ENCODE results near the gene FGF4. TPM values are rescaled to one million over a fixed set of nuclear protein-coding genes. Genes with fewer than 3 reads are reported as not detected.

The FGF4 gene, protein sequence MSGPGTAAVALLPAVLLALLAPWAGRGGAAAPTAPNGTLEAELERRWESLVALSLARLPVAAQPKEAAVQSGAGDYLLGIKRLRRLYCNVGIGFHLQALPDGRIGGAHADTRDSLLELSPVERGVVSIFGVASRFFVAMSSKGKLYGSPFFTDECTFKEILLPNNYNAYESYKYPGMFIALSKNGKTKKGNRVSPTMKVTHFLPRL
- total RNA-seq = 9.2 TPM

DNA sequence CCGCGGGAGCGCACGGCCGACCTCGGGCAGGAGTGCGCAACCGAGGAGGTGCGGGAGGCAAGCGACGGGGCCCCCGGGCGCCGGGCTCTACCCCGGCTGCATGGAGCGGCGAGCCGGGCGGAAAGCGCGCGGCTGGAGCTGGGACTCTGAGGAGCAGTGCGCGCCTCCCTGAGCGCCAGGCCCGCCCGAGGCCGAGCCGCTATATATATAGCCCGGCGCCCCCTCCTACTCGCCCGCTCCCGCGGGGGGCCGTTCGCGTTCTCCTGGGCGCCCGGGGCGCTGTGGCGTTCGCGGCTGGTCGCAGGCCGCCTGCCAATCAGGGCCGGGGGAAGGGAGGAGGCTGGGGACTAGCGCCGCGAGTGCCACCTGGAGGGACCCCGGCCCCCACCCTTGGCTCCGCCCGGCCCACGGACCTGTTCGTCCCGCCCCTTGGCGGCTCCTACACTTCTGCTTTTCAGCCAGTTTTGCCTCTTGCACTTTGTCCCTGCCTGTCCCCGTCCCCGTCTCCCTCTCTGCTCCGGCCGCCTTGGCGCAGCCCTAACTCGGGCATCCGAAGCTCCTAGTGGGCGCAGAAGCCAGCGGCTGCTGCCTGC is at the start of gene FGF4:
Gene FGF4 (minus strand): TSS at position 179 of the 593 bp plus-strand sequence. CDS start 257 bp downstream, outside the sequence.
- ATAC-seq (no peak), DNase-seq (ENCODE audit: low spot score) (no peak)
- intact Hi-C loops (cut with DNase I) = no loop called here

DNA sequence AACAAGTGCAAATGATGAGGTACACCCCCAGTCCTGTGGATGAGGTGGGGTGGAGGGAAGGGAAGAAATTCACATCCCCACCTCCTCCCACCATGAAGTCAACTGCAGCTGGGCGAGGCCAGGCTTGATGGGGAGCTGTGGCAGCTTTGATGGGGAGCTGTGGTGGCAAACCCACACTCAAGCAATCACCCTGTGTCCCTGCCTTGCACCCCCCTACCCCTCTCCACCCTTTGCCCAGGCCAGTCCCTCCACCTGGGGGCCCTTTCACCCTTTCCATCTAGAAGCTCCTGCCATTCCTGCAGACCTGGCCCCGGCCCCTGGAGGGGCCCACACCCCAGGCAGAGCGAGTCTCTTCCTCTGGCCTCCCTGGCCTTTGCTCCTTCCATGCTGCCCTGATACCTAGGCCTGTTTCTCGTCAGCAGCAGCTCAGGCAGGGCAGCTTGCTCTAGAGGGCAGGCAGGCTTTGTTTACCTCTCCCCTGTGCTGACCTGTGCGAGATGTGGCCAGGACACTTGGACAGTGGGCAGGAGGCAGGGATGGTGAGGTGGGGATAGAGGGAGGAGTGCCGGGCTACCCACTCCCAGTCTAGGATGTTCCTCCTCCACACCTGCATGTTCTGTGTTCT is 48.6 kb upstream of the FGF4 start:
- intact Hi-C loops (cut with DNase I) = no loop called here
- no peak for DNase-seq (ENCODE audit: low spot score)
- ATAC-seq = no peak

DNA sequence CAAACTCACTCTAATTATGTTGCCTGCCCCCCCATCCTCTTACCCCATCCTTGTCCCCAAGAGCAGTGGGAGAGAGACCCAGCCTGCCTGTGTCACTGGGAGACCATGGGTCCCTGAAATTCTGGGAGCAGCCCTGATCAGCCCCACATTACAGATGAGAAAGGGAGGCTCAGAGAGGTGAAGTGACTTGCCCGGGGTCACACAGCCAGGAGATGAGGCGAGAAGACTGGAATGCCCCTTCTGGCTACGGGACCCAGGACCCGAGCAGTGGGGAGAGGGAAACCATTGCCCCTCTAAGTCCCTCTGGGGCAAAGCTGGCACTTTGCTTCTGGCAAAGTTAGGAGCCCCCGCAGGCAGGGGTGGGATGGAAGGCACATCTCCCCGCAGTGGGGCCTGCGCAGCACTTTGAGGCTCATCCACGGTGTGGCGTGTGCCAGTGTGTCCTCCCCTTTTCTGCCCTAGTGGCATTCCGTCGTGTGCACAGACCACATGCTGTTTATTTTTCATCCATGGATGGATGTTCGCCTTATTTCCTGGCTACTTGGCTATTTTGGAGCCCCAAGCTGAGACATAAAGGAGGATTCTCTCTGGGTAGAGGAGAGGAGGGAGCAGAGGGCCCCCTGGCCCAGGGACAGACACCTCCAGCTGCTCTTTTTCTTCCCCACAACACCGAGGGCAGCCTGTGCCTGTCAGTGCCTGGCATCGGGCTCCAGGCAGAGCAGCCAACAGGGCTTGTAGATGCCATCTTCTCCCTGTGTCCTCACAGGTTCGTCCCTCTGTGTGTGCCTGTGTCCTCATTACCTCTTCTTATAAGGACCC is 47.7 kb upstream of the FGF4 start:
- intact Hi-C loops (cut with DNase I) = no loop called here
- no peak for DNase-seq (ENCODE audit: low spot score)
- ATAC-seq = no peak

DNA sequence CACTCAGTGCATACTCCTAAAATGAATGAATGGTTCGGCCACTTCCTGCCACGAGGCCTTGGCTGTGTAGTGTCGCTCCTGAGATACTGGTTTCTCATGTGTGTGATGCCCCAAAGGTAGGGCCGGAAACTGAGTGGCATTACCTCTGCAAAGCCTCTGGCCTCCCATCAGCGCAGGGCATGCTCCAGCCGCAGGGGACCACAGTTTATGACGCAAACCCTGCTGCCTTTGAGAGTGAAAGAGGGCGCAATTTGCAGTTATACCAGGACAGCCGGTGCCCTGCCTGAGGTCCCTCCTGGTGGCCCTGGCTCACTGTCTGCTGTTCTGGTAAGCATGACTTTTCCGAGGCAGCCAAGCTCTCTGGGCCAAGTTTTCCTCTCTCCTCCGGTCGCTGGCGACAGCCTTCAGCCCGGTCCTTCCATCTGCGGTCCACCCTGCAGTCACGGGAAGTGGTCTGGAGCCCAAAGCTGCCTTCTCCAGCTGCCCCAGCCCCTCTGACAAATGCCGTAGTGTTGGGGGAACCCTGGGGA is 46.4 kb upstream of the FGF4 start:
- intact Hi-C loops (cut with DNase I) = no loop called here
- DNase-seq (ENCODE audit: low spot score) (no peak), ATAC-seq (no peak)

DNA sequence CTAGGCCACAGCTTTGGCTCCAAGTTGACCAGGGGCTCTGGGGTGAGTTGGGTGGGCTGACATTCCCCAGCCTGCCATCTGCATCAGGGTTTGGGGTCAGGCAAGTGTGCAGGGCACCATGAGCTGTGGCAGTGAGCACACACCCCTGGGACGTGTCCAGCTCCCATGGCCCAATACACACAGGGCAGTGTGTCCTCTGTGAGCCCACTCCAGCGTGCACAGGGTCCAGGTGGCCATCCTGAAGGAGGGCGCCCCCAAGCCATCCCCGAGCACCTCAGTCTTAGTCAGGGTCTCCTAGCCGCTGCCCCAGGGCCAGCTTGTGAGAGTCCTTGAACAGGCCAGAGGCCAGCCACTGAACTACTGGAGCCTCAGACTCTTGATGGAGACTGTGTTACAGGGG is 45.3 kb upstream of the FGF4 start:
- intact Hi-C loops (cut with DNase I) = no loop called here
- ATAC-seq (no peak), DNase-seq (ENCODE audit: low spot score) (no peak)

DNA sequence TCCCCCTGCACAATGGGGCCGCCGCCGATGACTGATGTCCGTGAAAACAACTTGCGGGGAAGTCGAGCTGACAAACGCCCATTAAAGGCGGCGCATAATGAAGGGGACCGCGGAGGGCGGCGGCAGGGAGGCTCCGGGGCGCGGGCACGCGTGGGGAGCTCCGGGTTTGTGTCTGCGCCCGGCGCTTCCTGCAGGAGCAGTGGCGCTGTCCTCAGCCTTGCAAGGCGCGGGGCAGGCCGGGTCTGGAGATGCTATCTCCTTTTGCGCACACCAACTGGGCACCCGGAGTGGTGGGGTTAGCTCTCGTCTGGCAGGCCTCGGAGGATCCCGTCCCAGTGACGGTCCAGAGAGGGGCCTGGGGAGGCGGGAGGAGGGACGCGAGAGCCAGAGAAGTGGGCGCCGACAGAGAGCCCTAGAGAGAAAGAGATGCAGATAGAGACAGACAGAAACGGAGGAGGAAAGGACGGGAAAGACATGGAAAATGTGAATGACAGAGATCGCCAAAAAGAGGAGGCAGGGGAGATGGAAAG is 44.5 kb upstream of the FGF4 start:
- ATAC-seq (no peak), DNase-seq (ENCODE audit: low spot score) (no peak)
- intact Hi-C loops (cut with DNase I) = no loop called here

DNA sequence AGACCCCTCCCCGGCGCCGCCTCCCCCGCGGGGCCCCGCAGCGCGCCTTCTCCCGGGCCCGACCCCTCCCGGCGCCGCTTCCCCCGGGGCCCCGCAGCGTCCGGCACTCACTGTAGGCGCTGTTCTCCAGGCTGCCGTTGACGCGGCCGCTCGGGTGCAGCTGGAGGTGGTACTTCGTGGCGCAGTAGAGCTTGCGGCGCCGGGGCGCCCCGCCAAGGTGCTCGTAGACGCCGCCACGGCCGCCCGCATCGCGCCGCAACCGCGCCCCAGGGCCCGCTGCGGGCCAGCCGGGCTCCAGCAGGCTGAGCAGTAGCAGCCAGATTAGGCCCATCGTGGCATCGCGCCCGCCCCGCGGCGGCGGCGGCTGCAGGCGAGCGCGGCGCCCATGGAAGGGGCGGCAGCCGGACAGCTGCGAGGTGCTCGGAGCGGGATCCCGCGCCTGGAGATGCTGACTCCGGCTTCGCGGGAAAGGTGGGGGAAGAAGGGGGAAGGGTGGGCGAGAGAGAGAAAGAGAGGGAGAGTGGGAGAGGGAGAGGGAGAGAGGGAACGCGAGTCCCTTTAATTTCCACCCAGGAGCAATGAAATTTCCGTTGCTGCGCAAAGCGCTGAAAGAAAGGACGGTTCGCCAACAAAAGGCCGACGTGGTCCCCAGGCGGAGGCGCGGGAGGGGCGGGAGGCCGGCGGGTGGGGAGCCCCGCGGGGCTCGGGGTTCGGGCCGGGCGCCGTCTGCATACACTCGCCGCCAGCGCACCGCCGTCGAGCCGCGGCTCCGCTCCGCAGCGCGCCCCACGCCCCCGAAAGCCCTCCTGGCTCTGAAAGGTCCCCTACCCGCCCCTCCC is 43.7 kb upstream of the FGF4 start, which contains the start of gene FGF3:
Gene FGF3 (minus strand): TSS at position 814 of the 839 bp plus-strand sequence. CDS start 483 bp downstream, at position 331.
- intact Hi-C loops (cut with DNase I) = no loop called here
- ATAC-seq (no peak), DNase-seq (ENCODE audit: low spot score) (no peak)

DNA sequence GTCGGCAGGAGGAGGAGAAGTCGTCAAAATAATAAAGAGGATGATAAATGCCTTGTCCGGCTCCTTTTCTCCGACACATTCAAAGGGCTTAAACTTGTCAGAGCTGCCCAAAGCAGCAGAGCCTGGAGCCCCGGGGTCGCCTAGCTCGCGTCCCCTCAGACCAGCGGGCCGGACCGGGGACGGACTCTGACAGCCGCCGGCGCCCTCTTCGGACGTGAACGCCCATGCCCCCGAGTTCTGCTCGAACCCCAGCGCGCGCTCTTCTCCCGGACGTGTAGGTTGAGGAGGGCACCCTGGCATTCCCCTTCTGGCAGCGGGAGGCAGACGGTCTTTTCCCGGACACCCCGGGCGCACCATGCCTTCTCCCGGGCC is 43.1 kb upstream of the FGF4 start:
- DNase-seq (ENCODE audit: low spot score) = no peak
- intact Hi-C loops (cut with DNase I) = no loop called here
- no peak for ATAC-seq

DNA sequence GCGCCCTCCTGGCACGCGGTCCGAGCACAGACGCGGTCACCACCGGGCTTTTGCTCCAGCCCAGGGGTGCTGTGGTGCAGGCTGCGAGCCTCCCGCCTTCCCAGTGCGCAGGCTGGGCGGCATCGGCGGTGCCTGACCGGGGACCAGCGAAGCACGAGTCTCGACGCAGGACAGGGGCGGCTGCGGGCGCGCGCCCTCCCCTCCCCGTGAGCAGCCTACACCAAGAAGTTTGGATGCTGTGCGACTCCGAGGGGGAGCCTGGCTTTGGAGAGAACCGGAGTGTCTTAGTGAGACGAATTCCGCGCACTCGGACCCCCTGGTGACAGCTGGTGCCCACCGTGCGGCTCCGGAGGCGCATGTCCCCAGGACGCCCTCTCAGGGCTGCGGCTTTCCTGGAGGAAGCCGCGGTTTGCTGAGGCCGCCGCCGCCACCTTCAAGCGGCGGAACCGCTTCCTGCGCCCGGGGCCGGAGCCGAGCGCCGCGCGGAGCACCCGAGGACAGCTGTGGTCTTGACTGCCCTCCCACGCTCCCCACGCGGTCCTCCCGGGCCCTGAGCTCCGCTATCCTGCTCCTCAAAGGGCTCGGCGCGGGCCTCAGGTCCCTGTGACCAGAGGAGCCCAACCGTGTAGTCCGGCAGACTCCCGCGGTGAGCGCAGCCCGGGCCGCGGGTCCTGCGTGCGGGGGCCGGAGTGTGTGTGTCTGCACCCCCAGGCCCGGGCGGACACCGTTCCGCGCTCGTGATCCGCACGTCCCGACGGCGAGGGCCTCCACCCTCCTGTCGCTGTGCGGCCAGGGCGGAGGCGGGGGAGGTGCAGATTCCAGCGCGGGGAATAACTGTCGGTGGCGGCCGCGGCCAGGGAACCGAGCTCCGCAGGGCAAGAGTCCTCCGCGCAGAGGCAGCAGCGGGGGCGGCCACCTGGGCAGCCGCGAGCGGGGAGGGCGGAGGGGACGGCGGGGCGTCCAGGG is 42.4 kb upstream of the FGF4 start:
- no peak for ATAC-seq

DNA sequence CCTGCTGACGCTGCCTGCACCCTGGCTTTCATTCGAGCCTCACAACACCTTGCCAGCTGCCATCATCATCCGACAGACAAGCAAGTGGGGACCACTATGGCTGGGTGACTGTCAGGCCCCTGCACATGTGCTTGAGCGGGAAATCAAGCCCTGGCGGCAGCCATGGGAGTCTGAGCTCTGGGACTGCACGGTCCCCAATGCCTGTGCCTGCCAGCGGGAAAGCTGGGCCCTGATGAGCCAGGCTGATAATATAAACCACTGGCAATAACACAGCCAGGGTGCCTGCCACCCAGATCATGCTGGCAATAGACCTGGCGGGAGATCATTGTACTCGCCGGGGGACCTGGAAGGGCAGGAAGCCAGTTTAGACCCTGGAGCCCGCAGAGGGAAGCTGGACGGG is 41.5 kb upstream of the FGF4 start:
- DNase-seq (ENCODE audit: low spot score) (no peak), ATAC-seq (no peak)
- intact Hi-C loops (cut with DNase I) = no loop called here

More for the DNA sequence above, 42.4 kb upstream of the FGF4 start:
- intact Hi-C loops (cut with DNase I) = no loop called here
- no peak for DNase-seq (ENCODE audit: low spot score)

DNA sequence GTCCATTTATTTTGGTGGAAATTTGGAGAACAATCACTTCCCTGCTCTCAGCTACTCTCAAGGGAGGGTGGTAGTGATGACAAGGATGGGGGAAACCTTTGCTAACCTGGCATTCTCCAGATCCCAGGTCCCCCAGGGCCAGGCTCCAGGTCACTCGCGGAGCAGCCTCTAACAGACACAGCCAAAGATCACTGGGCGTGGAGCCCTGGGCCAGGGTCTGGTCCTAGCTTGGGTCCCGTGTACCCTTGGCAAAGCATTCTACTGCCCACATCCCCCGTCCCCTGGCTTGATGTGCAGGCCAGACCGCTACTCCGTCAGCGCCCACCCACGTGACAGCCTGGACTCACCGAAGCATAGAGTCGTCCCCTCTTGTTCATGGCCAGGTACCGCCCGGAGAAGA is 40.8 kb upstream of the FGF4 start:
- DNase-seq (ENCODE audit: low spot score) (no peak), ATAC-seq (no peak)
- intact Hi-C loops (cut with DNase I) = no loop called here

DNA sequence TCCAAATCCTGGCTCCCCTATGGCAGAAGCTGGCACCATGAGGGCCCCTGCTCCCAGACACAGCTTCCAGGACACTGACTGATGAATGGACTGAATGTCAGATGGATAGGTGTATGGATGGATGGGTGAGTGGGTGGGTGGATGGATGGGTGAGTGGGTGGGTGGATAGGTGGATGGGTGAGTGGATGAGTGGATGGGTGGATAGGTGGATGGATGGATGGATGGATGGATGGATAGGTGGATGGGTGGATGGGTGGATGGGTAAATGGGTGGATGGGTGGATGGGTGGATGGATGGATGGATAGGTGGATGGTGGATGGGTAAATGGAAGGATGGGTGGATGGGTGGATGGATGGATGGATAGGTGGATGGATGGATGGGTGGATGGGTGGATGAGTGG is 39.8 kb upstream of the FGF4 start:
- ATAC-seq (no peak), DNase-seq (ENCODE audit: low spot score) (no peak)
- intact Hi-C loops (cut with DNase I) = no loop called here

DNA sequence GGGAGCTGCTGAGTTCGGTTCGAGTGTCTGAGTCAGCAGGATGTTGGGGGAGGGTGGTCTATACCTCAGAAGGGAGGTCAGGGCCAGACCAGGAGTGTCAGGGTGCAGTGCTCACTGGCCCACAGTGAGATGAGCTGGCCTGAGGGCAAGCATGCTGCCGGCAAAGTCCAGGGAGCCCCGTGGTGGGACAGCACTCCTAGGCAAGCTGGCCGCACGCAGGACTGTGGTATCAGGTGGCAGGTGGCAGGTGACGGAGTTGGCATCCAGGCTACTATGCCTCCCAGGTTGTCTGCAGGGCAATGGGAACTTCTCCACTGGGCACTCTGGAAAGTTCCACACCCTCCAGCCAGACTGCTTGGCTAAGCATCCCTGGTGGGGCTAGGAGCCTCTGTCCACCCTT is 39.3 kb upstream of the FGF4 start:
- no peak for DNase-seq (ENCODE audit: low spot score)
- ATAC-seq = no peak
- intact Hi-C loops (cut with DNase I) = no loop called here

DNA sequence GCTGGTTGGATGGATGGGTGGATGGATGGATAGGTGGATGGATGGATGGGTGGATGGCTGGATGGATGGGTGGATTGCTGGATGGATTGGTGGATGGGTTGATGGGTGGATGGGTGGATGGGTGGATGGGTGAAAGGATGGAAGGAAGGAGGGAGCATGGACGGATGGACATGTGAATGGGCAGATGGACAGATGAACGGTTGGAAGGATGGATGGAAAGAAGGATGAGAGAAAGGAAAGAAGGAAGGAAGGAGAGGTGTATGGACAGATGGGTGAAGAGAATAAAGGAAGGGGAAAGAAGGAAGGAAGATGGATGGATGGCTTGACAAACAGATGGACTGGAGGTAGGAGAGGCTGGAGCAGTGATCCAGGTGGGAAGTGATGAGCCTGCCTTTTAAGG is 38.7 kb upstream of the FGF4 start:
- DNase-seq (ENCODE audit: low spot score) (no peak), ATAC-seq (no peak)
- intact Hi-C loops (cut with DNase I) = no loop called here

DNA sequence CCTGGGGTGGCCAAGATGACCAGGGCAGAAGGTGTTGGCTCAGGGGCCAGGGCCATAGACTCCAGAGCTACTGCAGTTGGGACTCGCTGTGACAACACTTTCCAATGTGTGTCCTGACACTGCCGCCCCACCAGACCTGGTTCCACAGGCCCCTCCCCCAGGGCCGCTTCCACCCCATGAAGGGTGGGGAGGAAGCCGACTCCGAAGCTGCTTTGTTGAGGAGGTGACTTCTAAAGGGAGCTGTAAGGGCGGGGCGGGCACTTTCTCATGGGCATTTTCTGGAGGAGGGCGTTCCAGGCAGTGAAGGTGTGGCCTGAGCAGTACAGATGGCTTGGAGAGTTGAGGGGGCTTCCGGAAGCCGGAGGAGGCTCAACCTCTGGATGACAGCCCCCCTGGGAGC is 37.8 kb upstream of the FGF4 start:
- intact Hi-C loops (cut with DNase I) = no loop called here
- DNase-seq (ENCODE audit: low spot score) (no peak), ATAC-seq (no peak)

DNA sequence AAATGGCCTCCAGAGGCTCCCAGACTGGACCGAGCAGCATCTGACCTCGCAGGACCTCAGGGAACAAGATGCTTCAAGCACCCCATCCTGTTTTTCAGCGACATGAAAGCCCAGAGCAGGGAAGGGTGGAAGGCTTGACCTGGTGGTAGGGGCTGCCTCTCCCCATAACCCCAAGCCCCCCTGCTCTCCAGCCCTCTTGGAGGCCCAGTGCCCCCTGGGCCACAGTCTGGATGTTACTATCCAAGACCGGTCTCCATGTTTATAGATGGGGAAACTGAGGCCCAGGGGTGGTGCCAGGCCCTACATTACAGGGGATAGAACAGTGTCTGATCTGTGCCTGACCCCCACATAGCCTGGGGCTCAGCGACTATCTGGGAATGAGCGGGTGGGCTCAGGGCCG is 37.1 kb upstream of the FGF4 start:
- intact Hi-C loops (cut with DNase I) = no loop called here
- DNase-seq (ENCODE audit: low spot score) (no peak), ATAC-seq (no peak)

DNA sequence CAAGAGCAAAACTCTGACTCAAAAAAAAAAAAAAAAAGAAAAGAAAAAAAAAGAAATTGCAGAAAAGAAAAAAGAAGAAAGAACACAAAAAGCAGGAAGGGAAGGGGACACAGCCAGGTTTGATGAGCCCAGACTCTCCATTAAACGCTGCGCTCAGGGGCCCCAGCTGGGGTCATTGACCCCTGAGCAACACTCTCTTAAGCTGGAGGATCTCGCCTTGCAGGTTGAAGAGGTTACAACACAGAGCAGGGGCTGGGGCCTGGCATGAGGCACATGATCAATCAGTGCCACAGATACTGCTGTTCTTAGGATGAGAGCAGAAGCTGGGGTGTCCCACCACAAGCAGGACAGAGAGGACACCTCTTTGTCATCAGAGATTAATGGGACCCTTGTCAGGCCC is 36.3 kb upstream of the FGF4 start:
- intact Hi-C loops (cut with DNase I) = no loop called here

More for the DNA sequence above, 36.3 kb upstream of the FGF4 start:
- no peak for ATAC-seq
- DNase-seq (ENCODE audit: low spot score) = no peak

All from sciatic nerve (tissue), 2 donors.